OCI-LY1 (cell line): ENCODE data around the gene RASA3.

ENCODE experiments used
- CTCF ChIP-seq: fragments of 200-600 bp; sonication (generic), shearing (Covaris generic); IDR thresholded peaks from 2 replicates; pipeline ENCODE4 v1.5.1; 2017; ENCODE audit warnings: mild to moderate bottlenecking, antibody characterized with exemption, low read length, moderate library complexity, mixed read lengths
- EZH2 ChIP-seq: fragments of 200-600 bp; sonication (generic), shearing (Covaris generic); IDR thresholded peaks from 2 replicates; pipeline ENCODE4 v1.8.0; 2017; ENCODE audit warnings: borderline replicate concordance, mixed run types, mild to moderate bottlenecking, antibody characterized with exemption, low read length, moderate library complexity, mixed read lengths

- TF ChIP-seq CTCF, result no peak
- TF ChIP-seq EZH2, result no peak
Observed at GRCh38 chr13:113938246-113938645, 194.2 kb downstream of the RASA3 start.
